GM19452 (cell line): ENCODE measurements around the gene SLC25A41.

Experiments
- ATAC-seq: cut with Tn5 transposase; IDR thresholded peaks from one replicate; pipeline ENCODE4 v1.9.1; 2021; ENCODE audit not compliant: unreplicated experiment

SLC25A41 gene

DNA sequence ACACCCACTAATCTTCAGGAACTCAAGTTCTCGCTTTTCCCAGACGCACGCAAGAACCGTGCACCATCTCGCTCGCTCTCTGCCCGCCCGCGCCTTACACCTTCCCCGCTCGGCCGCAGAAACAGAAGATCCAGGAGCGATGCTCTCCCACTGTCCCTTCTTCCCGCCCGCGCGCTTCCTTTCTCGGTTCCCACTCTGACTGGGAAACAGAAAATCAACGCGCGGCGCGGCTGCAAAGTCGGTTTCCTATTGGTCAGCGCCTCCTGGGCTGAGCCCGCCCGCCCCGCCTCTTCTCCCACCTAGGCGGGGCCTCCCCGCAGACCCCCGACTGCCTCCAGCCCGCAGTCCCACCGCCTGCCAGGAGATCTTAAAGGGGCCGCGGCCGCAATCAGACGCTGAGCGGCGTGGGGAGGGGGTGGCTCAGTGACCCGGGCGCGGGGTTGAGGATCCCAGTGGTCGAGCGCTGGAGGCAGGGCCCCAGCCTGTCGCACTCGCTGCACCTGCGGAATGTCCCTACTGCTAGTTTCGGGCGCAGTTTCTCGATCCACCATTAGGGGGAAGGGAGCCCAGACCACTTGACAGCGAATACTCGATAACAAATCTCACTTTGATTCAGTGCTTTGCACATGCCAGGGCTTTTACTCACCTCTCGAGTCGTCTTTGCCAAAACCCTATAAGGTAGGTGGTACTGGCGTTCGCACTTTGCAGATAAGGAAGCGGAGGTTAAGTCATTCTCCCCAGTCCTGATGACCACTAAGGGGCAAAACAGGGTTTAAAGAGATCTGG, 26.7 kb upstream of the SLC25A41 start:
- ATAC-seq, result peak; percentile 76

DNA sequence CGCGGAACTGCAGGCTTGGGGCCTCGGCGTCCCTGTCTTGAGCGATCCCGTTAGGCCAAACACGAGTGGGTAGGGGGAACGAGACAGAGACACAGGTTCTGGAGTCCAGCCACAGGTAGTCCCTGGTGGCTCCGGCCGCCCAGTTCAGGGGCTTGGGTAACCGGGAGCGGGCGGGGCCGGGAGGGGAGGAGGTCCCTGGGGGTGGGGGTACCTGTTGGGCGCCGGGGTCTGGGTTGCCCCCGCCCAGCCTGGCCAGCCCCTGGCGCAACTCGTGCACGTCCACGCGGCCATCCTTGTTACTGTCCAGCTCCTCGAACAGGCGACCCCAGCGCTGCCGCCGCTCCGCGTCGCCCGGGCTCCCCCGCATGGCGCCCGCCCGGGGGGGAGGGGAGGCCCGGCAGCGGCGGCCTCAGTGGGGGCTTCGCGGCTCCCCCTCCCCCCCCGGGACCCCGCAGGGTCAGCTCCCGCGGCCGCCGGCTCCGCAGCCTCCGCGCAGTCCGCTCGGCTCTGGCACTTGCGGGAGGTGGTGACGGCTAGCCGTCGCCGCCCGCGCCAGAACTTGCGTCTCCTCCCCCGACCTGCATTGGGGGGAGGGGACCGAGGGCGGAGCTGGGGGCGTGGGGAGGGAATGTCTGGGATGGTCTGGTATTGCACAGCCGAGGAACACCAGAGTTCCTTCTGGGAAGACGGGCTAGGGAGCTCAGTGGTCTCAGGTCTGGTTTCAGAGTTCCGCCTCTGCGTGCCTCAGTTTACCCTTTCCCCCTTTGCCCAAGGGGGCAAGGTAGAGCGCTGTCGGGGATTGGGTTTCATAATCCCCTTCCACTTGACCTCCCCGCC, 25.9 kb upstream of the SLC25A41 start, which contains the start of gene SLC25A23:
Gene SLC25A23 (minus strand): TSS at position 531 of the 837 bp plus-strand sequence. CDS start 164 bp downstream, at position 367.
- peak; percentile 34 for ATAC-seq

DNA sequence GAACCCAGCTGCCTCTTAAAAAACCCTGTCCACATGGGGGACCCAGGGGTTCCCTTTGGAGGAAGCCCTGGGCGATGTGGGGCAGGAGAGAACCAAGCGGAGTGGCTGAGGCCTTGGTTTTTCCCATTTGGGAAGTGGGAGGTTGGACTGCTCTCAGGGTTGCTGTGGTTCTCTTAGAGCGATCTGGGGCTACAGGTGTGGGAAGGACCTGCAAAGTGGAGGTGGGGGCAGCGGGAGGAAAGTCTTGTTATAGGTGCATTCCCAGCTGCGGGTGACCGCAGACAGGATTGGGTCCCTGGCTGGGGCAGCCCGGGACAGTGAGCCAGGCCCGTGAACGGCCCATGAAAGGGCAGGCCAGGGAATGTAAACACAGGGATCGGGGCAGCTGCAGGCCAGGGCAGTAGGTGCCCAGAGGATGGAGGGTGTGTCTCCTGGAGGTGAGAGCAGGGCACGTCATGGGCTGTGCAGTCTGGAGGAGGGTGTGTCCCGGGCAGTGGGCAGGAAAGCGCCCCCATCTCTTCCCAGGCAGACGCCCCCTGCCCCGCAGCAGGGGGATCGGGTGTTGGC, 25.2 kb upstream of the SLC25A41 start:
- ATAC-seq, result no peak

DNA sequence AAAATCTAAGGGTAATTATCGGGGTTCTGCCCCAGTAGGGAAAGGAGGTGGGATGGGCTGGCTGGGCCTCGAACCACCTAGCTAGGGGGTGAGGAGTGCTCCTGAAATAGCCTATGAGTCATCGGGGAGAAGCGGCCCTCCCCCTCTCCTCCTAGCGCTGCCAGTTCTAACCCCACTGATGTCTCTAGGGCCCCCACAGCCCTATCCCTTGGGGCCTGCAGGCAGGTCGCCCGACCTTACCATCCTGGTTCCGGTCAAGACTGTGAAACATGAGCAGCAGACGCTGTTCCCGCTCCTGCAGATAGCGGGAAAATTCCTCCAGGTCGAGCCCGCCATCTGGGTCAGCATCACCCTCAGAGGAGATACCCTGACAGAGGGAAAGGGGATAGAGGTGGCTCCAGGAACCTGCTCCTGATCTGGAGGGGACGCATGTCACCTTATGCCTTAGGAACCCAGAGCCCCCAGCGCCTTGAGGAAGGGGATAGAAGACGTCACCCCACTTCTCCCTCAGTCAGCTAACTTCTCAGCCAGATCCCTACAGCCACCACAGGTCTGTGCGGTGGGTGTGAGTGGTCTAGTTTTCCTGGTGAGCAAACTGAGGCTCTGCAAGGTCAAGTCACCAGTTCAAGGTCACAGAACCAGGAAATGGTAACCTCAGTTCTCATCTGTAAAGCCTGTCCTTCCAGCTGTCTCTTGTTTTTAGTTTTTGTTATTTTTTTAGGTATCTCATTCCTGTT, 24.6 kb upstream of the SLC25A41 start:
- no peak for ATAC-seq

GRCh38 chr19:6455924-6456323, 22.4 kb upstream of the SLC25A41 start:
- no peak for ATAC-seq

GRCh38 chr19:6453951-6454565, 20.5 kb upstream of the SLC25A41 start:
- no peak for ATAC-seq

DNA sequence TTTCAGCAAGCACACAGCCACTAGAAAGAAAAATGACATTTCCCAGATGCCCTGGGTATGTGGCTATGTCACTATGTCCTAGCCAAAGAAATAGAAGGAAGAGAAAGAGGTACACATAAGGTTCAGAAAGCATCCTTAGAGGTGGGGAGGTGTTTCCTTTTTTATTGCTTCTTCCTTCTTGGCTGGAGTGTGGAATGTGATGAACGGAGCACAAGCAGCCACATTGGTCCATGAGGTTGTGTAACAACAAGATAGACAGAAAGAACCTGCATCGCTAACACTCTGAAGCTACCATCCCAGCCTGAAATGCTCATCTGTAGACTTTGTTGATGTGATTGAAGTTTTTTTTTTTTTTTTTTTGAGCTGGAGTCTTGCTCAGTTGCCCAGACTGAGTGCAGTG, 19.3 kb upstream of the SLC25A41 start:
- no peak for ATAC-seq

GRCh38 chr19:6452223-6452614, 18.7 kb upstream of the SLC25A41 start:
- ATAC-seq, result no peak

GRCh38 chr19:6451583-6452222, 18.1 kb upstream of the SLC25A41 start:
- ATAC-seq, result no peak

DNA sequence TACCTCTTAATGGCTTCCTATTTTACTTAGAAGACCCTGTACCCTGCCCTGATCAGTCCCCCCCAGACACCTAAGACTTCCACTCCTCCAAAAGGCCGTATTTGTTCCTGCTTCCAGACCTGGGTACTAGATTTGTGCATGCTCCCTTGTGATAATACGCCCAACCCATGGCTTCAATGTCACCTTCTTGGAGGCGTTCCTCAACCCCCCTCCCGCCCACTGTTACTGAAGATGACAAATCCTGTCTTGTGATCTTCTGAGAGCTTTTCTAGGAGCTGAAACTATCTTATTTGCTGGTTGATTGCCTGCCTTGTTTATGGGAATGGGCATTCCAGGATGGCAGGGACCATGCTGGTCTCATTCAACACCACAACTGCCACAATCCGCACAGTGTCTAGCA, 16.6 kb upstream of the SLC25A41 start:
- no peak for ATAC-seq

DNA sequence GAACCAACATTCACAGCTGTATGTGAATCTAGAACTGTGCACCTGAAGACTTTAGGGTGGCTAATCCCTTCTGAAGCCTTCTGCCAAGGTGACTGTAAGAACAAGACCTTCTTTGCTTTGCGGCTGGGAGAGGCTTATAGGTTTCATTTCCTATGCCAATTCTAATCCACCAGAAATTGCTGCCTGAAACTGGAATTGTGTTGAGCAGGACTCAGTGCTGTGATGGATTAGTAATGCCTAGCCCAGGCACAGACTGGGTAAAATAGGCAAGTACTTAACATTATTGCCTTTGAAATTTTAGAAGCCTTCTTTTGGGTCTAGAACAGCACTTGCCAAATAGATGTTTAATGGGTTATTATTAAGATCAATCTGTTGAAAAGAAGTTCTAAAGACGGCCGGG, 14.5 kb upstream of the SLC25A41 start:
- ATAC-seq, result no peak

DNA sequence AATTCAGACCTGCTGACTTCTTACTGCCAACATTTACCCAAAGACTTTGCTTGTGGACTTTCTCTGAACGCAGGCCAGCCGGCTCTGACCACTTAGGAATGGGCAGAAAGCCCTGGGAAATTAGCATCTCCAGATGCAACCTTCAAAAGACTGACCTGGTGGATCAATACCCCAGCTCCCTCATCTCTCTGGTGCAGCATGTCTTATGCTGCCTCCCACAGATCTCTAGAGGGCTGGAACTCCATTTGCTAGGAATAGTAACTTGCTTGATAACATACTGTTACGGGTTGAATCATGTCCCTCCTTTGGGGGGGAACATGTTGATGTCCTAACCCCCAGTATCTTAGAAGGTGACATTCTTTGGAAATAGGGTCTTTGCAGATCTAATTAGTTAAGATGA, 12.9 kb upstream of the SLC25A41 start:
- no peak for ATAC-seq

- ATAC-seq, result no peak
Observed at GRCh38 chr19:6443986-6444385, 10.4 kb upstream of the SLC25A41 start.

- no peak for ATAC-seq
Observed at GRCh38 chr19:6442087-6442688, 8.6 kb upstream of the SLC25A41 start.

GRCh38 chr19:6440905-6441304, 7.3 kb upstream of the SLC25A41 start:
- no peak for ATAC-seq

DNA sequence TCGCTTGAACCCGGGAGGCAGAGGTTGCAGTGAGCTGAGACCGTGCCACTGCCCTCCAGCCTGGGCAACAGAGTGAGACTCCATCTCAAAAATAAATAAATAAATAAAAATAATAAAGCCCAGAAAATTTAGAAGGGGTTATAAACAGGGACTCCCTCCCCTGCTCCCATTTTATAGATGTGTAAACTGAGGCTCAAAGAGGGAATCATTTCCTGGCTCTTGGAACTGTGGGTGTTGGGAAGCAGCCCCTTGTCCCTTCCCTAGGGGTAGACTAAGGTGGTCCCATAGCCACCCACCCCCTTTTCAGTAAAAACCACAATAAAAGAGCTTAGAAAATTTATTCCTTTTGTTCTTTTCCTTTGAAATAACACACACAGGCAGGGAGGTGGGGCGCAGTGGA, 6.2 kb upstream of the SLC25A41 start:
- no peak for ATAC-seq

GRCh38 chr19:6433165-6433564, 398 bp downstream of the SLC25A41 start:
- ATAC-seq, result no peak

- no peak for ATAC-seq
Observed at GRCh38 chr19:6431891-6432290, 1.7 kb downstream of the SLC25A41 start.

GRCh38 chr19:6429419-6430221, 3.9 kb downstream of the SLC25A41 start:
- ATAC-seq, result no peak
